GM10266 (cell line): Measurements from ENCODE around the gene PSPN.

ENCODE experiments used
- DNase-seq: peaks from one replicate; pipeline ENCODE4 v3.0.0; 2012; ENCODE audit errors: extremely low spot score
- TF ChIP-seq, protein P1 (sequence below): IDR thresholded peaks from 2 replicates; pipeline ENCODE4 v1.5.1; 2012; ENCODE audit warnings: mild to moderate bottlenecking, low read depth; ENCODE audit not compliant: control insufficient read depth, insufficient read depth; ENCODE audit errors: missing control alignments

The PSPN gene

GRCh38 chr19:6417713-6418561 is 42.2 kb upstream of the PSPN start:
- no peak for DNase-seq

DNA sequence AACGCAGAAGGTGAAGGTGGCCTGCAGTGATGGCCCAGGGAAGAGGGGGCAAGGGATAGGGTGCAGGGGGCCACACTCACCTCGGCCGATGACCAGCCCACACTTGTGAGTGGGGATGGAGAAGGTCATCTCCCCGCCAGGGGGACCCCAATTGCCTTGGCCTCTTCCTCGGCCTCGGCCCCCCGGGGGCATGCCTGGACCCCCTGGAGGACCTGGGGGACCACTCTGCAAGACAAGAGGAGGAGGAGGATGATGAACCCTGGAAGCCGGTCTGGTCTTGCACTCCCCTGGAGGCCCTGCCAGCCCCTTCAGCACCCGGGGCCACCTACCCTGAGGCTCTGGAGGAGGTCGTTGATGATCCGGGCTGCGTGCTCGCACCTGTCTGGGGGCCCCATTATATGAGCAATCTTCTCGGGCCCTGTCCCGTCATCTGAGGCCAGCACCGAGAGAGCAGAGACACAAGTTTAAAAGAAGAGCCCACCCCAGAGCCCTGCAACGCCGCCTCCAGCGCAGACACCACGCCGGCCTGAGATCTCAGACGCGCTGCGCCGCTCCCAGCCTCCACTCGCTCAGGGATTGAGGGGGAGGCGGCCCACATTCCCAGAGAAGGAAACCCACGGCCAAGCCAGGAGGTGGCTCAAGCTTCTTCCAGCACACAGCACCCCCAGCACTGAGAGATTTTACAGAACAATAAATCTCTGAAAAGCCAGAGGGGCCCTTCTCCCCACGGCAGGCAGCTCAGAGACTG is 41.1 kb upstream of the PSPN start:
- DNase-seq: no peak
- TF ChIP-seq, protein P1, sequence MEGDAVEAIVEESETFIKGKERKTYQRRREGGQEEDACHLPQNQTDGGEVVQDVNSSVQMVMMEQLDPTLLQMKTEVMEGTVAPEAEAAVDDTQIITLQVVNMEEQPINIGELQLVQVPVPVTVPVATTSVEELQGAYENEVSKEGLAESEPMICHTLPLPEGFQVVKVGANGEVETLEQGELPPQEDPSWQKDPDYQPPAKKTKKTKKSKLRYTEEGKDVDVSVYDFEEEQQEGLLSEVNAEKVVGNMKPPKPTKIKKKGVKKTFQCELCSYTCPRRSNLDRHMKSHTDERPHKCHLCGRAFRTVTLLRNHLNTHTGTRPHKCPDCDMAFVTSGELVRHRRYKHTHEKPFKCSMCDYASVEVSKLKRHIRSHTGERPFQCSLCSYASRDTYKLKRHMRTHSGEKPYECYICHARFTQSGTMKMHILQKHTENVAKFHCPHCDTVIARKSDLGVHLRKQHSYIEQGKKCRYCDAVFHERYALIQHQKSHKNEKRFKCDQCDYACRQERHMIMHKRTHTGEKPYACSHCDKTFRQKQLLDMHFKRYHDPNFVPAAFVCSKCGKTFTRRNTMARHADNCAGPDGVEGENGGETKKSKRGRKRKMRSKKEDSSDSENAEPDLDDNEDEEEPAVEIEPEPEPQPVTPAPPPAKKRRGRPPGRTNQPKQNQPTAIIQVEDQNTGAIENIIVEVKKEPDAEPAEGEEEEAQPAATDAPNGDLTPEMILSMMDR: no peak

More at GRCh38 chr19:6417713-6418561, 42.2 kb upstream of the PSPN start:
- TF ChIP-seq, protein P1: no peak

DNA sequence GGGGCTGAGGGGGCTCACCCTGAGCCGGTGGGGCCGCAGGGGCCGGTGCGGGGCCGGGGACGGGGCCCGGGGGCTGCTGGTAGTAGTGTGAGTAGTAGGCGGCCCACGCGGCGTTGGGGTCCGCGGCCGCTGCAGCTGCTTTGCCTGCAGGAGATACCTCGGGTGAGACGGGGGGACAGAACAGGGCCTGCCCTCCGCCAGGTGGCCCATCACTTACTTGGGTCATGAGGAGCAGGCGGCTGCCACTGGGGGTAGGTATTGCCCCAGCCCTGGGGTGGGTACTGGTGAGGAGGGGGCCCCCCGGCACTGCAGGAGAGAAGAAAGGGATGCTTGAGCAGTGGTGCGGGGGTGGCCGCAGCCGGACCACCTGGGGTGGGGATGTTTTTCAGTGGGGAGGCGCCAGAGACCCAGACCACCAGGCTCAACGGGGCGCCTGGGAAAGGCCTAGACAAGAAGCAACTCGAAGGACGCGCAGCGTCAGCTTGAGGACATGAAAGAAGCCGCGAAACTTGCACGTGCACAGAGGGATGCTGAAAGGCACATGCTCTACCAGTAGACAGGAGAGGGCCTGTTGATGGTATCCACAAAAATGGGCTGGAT is 40.0 kb upstream of the PSPN start:
- DNase-seq: no peak
- TF ChIP-seq, protein P1: no peak

DNA sequence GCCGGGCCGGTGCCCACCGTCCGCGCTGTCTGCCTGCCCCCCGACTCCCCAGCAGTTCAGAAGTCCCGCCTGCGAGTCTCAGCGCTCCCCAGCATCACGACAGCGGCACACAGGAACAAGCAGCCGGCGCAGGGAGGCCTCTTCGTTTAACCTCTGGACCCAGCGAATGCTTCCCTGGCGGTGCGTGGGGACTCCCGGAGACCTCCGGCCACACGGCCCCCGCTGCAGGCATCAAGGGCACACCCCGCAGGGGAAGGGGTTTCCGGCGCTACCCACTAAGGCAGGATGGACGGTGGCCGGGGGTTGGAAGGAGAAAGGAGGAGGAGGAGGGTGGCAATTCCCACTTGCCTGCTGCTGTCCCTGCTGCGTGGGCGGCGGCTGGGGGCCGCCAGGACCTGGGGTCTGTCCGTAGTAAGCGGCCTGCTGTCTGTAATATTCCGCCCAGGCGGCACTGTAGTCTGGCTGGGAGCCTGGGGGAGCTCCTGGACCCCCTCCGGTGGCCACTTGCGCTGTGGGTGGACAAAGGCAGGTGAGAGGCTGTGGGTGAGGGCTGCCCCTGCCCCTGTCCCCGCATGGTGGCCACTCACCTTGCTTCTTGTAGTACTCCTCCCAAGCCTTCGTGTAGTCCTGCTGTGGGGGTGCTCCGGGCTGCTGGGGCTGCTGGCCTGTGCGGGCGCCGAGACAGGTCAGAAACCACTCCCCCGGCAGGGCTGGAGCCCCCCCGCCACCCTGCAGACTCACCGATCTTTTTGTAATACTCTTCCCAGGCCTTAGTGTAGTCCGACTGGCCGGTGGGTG is 39.3 kb upstream of the PSPN start:
- DNase-seq: no peak
- TF ChIP-seq, protein P1: no peak

- DNase-seq: no peak
- TF ChIP-seq, protein P1: no peak
Measured at GRCh38 chr19:6413721-6414643, 38.2 kb upstream of the PSPN start.

DNA sequence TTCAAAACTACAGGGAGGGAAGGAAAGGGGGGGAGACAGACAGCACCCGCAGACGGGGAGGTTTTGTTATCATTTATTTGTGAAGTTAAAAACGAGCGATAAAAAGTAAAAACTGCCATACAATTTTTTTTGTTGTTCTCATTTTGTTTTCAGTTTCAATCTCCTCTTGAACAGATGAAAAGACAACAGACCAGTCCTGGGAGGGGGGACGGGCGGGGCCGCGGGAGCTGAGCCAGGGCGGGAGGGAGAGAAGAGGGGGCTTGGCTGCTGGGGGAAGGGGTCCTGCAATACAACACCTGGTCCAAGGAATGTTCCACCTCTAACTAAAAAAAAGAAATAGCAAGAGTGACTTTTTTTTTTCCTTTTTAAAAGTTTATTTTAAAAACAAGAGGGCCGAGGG is 37.6 kb upstream of the PSPN start:
- no peak for DNase-seq
- TF ChIP-seq, protein P1: no peak
